Cardiac fibroblast (primary cell): Measurements from ENCODE around the gene XPNPEP1.

Experiments
- DNase-seq, 2 donors: peaks; one replicate each; pipeline versions ENCODE4 v3.0.0 to v3.0.0-alpha.2; 2010; ENCODE audit warnings: low read depth in 2 of 2
- H3K4me3 ChIP-seq, 2 donors: replicated peaks in 1 of 2; 1 replicate in 1 of 2; 2 replicates in 1 of 2; pipeline ENCODE4 v1.5.1; 2011; ENCODE audit warnings: low read depth in 2 of 2, low read length in 2 of 2, mild to moderate bottlenecking in 2 of 2, moderate library complexity in 1 of 2
- TF ChIP-seq, protein P1 (sequence below): IDR thresholded peaks from one replicate; pipeline ENCODE4 v1.5.1; 2011; ENCODE audit warnings: low read depth, mild to moderate bottlenecking, low read length, inconsistent platforms

XPNPEP1 gene

DNA sequence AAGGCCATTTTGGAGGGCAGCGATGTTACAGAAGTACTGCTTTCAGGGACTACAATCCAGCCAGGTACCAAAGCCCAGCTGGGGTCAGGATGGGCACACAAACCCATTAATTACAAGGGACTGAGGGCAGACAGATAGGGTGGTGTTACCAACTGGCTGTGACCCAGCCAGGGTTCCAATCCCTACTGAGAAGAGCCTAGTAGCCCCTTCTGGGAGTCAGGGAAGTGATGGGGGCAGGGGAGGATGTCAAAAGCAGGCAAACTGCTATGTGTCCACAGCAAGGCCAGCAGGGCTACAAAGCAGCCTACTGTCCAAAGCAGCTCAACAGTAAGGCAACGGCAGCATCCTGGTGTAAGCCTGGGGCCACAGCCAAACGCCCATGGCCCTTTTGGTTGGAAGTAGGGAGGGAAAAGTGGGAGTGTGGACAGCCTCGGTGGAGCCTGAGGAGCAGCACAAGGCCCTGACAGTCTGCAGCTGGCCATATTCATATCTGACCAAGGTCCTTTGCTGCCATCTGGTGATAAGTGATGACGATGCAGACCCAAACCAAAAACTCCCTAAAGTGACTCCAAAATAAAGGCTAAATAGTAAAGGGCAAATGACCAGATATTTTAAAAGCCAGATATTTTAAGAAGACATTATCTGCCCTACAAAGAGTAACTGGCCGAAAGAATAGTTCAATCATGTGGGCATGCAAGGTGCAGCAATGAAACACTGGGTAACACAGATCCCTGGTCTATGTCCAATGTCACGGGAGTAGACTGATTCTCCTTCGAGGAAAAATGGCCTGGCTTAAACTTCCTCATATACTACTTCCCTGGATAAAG is 56.9 kb downstream of the XPNPEP1 start:
- DNase-seq = peak; percentile 33 to 49
- TF ChIP-seq, protein P1, sequence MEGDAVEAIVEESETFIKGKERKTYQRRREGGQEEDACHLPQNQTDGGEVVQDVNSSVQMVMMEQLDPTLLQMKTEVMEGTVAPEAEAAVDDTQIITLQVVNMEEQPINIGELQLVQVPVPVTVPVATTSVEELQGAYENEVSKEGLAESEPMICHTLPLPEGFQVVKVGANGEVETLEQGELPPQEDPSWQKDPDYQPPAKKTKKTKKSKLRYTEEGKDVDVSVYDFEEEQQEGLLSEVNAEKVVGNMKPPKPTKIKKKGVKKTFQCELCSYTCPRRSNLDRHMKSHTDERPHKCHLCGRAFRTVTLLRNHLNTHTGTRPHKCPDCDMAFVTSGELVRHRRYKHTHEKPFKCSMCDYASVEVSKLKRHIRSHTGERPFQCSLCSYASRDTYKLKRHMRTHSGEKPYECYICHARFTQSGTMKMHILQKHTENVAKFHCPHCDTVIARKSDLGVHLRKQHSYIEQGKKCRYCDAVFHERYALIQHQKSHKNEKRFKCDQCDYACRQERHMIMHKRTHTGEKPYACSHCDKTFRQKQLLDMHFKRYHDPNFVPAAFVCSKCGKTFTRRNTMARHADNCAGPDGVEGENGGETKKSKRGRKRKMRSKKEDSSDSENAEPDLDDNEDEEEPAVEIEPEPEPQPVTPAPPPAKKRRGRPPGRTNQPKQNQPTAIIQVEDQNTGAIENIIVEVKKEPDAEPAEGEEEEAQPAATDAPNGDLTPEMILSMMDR = peak; percentile 28
- no peak overlapping the region for H3K4me3 ChIP-seq

DNA sequence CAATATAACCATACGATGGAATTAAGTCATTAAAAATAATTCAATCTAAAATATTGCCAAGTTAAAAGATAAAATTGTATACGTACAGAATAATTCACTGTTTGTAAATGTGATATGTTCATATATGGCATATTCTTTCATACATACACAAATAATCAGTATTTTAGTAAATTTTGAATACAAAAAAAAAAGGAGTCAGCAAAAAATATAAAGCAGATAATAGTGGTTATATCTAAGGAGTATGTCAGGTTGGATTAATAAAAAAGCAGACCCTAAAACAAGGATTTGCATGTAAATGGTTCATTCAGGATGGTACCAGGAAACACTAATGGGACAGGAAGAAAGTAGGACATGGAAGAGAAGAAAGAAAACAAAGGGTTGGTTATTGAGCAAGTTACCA is 59.5 kb downstream of the XPNPEP1 start:
- H3K4me3 ChIP-seq = no peak overlapping the region
- no peak for DNase-seq
- TF ChIP-seq, protein P1 = no peak

DNA sequence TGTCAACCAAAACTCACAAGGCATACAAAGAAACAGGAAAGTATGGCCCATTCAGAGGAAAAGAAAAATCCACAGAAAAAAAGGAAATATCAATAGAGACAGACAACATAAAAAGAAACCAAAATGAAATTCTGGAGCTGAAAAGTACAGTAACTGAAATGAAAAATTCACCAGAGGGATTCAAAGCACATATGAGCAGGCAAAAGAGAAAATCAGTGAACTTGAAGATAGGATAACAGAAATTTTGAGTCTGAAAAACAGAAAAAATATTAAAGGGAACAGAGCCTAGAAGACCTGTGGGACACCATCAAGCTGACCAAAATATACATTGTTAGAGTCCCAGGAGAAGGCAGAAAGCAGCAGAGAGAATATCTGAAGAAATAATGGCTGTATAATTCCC is 60.6 kb downstream of the XPNPEP1 start:
- DNase-seq = no peak
- no peak overlapping the region for H3K4me3 ChIP-seq
- TF ChIP-seq, protein P1 = no peak

DNA sequence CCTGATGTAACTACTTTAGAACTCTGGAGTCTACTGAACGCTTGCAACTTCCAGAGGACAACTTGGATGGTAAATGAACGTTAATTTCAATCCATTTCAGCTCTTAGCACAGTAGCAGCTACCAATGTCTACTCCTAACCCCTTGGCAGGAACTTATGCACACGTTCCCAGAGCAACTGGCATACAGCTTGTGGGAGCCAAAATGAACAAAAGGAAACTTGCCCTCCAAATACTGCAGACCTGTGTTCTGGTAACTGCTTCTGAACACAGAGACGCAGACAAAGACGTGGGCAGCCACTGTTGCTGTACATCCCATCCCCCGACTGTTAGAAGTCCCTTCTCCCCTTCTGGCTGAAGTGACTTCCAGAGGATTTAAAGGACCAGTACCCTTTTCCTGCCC is 61.3 kb downstream of the XPNPEP1 start:
- DNase-seq = no peak

DNA sequence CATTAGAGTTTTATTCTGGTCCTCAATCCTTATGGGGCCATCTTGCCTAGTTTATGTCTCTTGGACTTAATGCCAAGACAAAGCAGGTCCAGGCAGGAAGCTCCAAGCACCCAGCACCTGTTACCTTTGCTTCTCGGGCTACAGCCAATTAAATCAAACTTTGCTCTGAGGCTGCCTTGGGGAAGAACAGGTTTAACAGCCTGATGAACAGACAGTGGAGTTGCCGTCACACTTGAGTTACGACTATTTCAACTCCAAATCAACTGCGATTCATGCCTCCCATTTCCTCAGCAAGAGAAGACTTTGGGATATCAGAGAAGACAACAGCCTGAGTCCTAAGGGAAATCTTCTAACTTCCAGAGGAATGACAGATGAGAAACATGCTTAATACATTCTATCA is 62.2 kb downstream of the XPNPEP1 start:
- no peak for DNase-seq
- TF ChIP-seq, protein P1 = no peak
- no peak overlapping the region for H3K4me3 ChIP-seq

More for the DNA sequence above, 61.3 kb downstream of the XPNPEP1 start:
- H3K4me3 ChIP-seq = no peak overlapping the region
- TF ChIP-seq, protein P1 = no peak

DNA sequence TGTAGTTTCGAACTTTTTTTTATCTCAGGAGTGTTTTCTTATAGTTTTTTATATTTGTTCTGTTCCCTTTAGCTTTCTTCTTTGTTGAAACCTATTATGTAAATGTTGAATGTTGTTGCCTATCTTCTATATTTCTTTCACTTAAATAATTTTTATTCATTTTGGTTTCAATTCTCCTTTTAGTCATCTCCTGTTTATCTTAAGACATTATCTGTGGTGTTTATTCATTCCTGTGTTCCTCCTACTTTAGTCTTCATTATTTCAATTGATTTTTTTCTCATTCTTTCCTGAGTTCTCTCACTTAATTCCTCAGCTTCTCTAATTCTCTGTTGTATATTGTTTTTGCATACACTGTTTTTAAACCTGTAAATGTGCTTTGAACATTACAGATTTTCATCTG is 64.1 kb downstream of the XPNPEP1 start:
- no peak for DNase-seq
- TF ChIP-seq, protein P1 = no peak
- H3K4me3 ChIP-seq = no peak overlapping the region

DNA sequence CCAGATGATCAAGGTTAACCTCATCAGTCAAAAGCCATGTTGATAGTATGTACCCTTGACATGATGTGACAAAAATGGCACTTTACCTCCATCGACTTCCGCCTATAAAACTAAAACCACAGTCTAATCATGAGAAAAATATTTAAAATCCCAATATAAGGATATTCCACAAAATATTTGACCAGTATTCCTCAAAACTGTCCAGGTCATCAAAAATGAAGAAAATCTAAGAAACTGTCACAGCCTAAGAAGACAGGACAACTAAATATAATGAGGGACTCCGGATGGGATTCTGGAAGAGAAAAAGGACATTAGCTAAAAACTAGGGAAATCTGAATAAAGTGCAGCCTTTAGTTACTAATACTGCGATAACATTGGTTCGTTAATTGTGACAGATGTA is 67.6 kb downstream of the XPNPEP1 start:
- H3K4me3 ChIP-seq = no peak overlapping the region
- TF ChIP-seq, protein P1 = no peak
- DNase-seq = no peak
